NCI-H2227 treated with DMSO at 0.1 percent for 48 hours (cell line): ENCODE data around the gene TPPP.
"Not testable (repeated sequence)": the region's sequence is repeated elsewhere in the genome, so short reads cannot be mapped to it uniquely, and the experiment has no call there.

Experiments used
- DNase-seq: peaks from one replicate; lab custom pipeline; 2025; lab: John Stamatoyannopoulos, UW

TPPP gene

GRCh38 chr5:645421-645820 is 47.7 kb downstream of the TPPP start:
- DNase-seq: no peak

GRCh38 chr5:644971-645370 is 48.2 kb downstream of the TPPP start:
- DNase-seq: no peak

- no peak for DNase-seq
Observed at GRCh38 chr5:644509-644908, 48.6 kb downstream of the TPPP start.

GRCh38 chr5:643811-644271 is 49.3 kb downstream of the TPPP start:
- DNase-seq: no peak

- DNase-seq: no peak
Observed at GRCh38 chr5:643351-643801, 49.8 kb downstream of the TPPP start.

- no peak for DNase-seq
Observed at GRCh38 chr5:642481-642880, 50.7 kb downstream of the TPPP start.

GRCh38 chr5:641331-641765 is 51.8 kb downstream of the TPPP start:
- no peak for DNase-seq

- no peak for DNase-seq
Observed at GRCh38 chr5:640461-641330, 52.5 kb downstream of the TPPP start.

- no peak for DNase-seq
Observed at GRCh38 chr5:639584-640213, 53.5 kb downstream of the TPPP start.

GRCh38 chr5:639253-639530 is 54.0 kb downstream of the TPPP start:
- no peak for DNase-seq

- DNase-seq: no peak
Observed at GRCh38 chr5:638501-639252, 54.5 kb downstream of the TPPP start.

GRCh38 chr5:637581-638450 is 55.3 kb downstream of the TPPP start:
- DNase-seq: no peak

GRCh38 chr5:636951-637350 is 56.2 kb downstream of the TPPP start:
- no peak for DNase-seq

GRCh38 chr5:635306-636055 is 57.7 kb downstream of the TPPP start:
- DNase-seq: no peak

GRCh38 chr5:634191-634590 is 59.0 kb downstream of the TPPP start:
- no peak for DNase-seq

GRCh38 chr5:633501-633955 is 59.6 kb downstream of the TPPP start:
- no peak for DNase-seq

GRCh38 chr5:628351-629205 is 64.6 kb downstream of the TPPP start:
- not testable (repeated sequence) for DNase-seq

GRCh38 chr5:627840-628239 is 65.3 kb downstream of the TPPP start:
- no peak for DNase-seq

GRCh38 chr5:626850-627249 is 66.3 kb downstream of the TPPP start:
- no peak for DNase-seq

- DNase-seq: no peak
Observed at GRCh38 chr5:625516-625915, 67.6 kb downstream of the TPPP start.
